ENCODE measurements around the gene TECPR2.

The TECPR2 gene

DNA sequence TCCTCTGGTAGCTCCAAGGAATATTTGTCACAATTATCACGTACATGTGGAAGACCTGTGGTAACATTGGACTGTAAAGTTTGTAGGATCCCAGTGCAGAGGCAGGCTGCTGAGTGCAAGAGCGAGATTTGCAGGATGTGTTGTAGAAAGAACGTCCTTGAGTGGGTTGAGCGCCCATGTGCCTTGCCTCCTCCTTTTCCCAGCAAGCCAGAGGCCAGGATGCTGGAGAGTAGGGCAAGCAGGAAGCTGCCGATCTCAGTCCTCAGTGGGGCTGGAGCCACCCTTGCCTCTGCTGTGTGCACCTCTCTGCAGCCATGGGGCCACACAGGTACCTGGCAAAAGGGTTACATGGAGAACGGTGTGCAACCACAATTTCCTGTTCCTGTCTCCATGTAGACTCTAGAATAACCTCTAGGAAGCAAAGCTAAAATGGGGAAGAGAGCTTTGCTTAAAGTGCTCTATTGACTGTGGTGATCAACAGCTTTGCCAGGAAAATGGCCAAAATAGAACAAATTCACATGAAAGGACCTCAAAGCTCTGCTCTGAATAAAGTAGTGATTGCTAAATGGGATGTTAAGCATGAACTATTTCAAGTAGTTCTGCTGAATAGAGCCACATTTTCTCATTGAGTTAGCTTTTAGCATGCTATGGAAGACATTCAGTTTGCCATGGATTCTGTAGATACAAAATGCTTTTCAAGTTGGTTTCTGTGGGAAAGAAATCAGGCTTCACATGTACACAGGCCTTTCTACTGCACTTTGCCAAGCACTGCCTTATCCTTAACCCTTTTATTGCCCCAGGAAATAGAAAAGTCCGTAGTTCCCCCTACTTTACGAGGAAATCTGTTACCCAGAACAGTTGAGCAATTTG lies 109.4 kb downstream of the TECPR2 start:
- Histone ChIP-seq H3K9ac (ENCODE audit: low read length) (no peak overlapping the region), H3K4me1 (ENCODE audit: control insufficient read depth, insufficient read depth, low read length) (no peaks in the 10 kb centered on the region), H3K4me3 (ENCODE audit: low read depth, low read length) (no peak overlapping the region), H3K27me3 (ENCODE audit: control insufficient read depth, insufficient read depth, low read length) (no peaks in the 10 kb centered on the region), H3K36me3 (ENCODE audit: control insufficient read depth, insufficient read depth, low read length) (peaks cover 6% of the 10 kb centered on the region; the same call in 1 of the 2 replicates), H3K27ac (ENCODE audit: low read depth, low read length) (peak overlapping the region; percentile 26; the same call in 1 of the 2 replicates), H3K9me3 (ENCODE audit: control insufficient read depth, insufficient read depth, low read depth, low read length) (no peaks in the 10 kb centered on the region)

DNA sequence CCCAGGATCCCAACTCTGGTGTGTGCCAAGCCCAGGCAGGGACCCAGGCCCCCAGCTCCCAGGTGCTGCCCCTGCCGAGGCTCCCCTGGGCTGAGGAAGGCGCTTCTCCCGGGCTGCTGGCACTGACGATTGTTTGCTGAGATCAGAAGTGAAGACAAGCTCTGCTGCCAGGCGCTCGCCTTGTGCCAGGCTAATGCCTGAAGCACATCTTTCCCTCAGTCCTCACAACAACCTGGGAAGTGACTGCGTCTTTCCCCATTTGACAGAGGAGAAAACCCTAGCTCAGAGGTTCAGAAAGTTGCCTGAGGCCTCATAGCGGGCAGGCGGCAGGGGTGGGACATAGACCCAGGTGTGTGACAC lies 110.0 kb downstream of the TECPR2 start:
- Histone ChIP-seq H3K36me3 (ENCODE audit: control insufficient read depth, insufficient read depth, low read length) (peaks cover 6% of the 10 kb centered on the region; the same call in 1 of the 2 replicates), H3K9ac (ENCODE audit: low read length) (no peak overlapping the region), H3K27ac (ENCODE audit: low read depth, low read length) (peak overlapping the region; percentile 26; the same call in 1 of the 2 replicates), H3K4me1 (ENCODE audit: control insufficient read depth, insufficient read depth, low read length) (no peaks in the 10 kb centered on the region), H3K27me3 (ENCODE audit: control insufficient read depth, insufficient read depth, low read length) (no peaks in the 10 kb centered on the region), H3K4me3 (ENCODE audit: low read depth, low read length) (no peak overlapping the region), H3K9me3 (ENCODE audit: control insufficient read depth, insufficient read depth, low read depth, low read length) (no peaks in the 10 kb centered on the region)

- no peak overlapping the region for H3K4me3 ChIP-seq (ENCODE audit: low read depth, low read length)
- H3K9me3 ChIP-seq (ENCODE audit: control insufficient read depth, insufficient read depth, low read depth, low read length), result no peaks in the 10 kb centered on the region
- H3K27ac ChIP-seq (ENCODE audit: low read depth, low read length), result no peak overlapping the region
Measured at GRCh38 chr14:102473559-102473958, 110.8 kb downstream of the TECPR2 start.

DNA sequence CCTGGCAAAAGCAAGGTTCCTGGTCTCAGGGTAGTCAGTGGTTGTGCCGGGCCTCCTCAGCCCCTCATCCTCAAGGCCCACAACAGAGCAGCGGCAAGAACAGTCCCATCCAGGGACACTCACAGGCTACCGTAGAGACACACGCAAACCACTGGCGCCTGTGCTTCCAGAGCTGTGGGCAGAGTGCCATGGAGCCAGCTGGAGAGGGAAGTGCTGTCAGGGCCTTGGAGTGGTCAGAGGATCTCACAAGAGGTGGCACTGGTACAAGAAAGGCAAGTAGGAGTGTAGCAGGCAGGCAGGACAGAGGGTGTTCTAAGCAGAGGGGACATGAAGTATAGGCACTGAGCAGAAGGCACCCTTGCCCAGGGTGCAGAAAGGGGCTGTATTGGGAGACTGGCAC lies 112.2 kb downstream of the TECPR2 start:
- no peak overlapping the region for H3K9ac ChIP-seq (ENCODE audit: low read length)
- no peak overlapping the region for H3K27ac ChIP-seq (ENCODE audit: low read depth, low read length)
- no peaks in the 10 kb centered on the region for H3K27me3 ChIP-seq (ENCODE audit: control insufficient read depth, insufficient read depth, low read length)
- H3K4me3 ChIP-seq (ENCODE audit: low read depth, low read length), result no peak overlapping the region
- peaks cover 6% of the 10 kb centered on the region; the same call in 1 of the 2 replicates for H3K36me3 ChIP-seq (ENCODE audit: control insufficient read depth, insufficient read depth, low read length)
- H3K9me3 ChIP-seq (ENCODE audit: control insufficient read depth, insufficient read depth, low read depth, low read length), result no peaks in the 10 kb centered on the region
- no peaks in the 10 kb centered on the region for H3K4me1 ChIP-seq (ENCODE audit: control insufficient read depth, insufficient read depth, low read length)

More at GRCh38 chr14:102473559-102473958, 110.8 kb downstream of the TECPR2 start:
- H3K27me3 ChIP-seq (ENCODE audit: control insufficient read depth, insufficient read depth, low read length), result no peaks in the 10 kb centered on the region
- H3K4me1 ChIP-seq (ENCODE audit: control insufficient read depth, insufficient read depth, low read length), result no peaks in the 10 kb centered on the region
- no peak overlapping the region for H3K9ac ChIP-seq (ENCODE audit: low read length)
- peaks cover 6% of the 10 kb centered on the region; the same call in 1 of the 2 replicates for H3K36me3 ChIP-seq (ENCODE audit: control insufficient read depth, insufficient read depth, low read length)

DNA sequence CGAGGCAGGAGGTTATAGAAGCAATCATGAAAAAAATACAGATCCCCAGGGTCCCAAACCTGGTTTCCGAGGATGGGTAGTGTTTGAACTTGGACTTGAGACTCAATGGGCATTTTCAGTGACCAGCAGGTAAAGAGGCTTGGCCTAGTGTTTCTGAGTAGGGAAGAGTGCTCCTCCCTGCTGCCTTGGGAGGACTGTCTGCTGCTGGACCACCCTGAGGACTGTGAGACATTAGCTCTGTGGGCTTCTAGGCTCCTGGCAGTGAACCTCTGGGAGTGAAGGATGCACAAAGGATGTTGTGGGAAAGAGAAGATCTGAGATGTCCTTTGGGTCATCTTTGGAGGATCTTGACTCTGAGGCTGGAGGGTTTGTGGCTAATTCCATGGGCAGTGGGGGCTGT lies 116.4 kb downstream of the TECPR2 start:
- no peaks in the 10 kb centered on the region for H3K9me3 ChIP-seq (ENCODE audit: control insufficient read depth, insufficient read depth, low read depth, low read length)
- H3K4me3 ChIP-seq (ENCODE audit: low read depth, low read length), result no peak overlapping the region
- no peak overlapping the region for H3K27ac ChIP-seq (ENCODE audit: low read depth, low read length)
- H3K4me1 ChIP-seq (ENCODE audit: control insufficient read depth, insufficient read depth, low read length), result no peaks in the 10 kb centered on the region
- H3K9ac ChIP-seq (ENCODE audit: low read length), result no peak overlapping the region
- no peaks in the 10 kb centered on the region for H3K27me3 ChIP-seq (ENCODE audit: control insufficient read depth, insufficient read depth, low read length)
- no peaks in the 10 kb centered on the region for H3K36me3 ChIP-seq (ENCODE audit: control insufficient read depth, insufficient read depth, low read length)

DNA sequence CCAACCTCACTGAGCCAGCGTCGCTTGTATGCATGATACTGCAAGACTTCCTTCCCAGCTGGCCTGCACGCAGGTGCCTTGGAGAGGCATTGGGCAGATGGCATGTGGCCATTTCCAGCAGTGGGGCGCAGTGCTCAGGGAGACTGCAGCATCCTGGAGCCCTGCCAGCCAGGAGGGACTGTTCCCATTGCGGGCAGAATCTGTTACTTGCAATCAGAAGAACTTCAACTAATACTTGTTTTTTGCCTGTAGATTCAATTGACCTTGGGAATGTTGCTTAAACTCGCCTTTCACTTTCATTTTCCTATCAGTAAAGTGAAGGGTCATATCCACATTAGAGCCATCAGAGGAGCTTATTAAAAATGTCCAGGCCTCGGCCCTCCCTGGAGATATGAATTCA lies 117.0 kb downstream of the TECPR2 start:
- Histone ChIP-seq H3K27me3 (ENCODE audit: control insufficient read depth, insufficient read depth, low read length) (no peaks in the 10 kb centered on the region), H3K27ac (ENCODE audit: low read depth, low read length) (no peak overlapping the region), H3K36me3 (ENCODE audit: control insufficient read depth, insufficient read depth, low read length) (no peaks in the 10 kb centered on the region), H3K4me3 (ENCODE audit: low read depth, low read length) (no peak overlapping the region), H3K9me3 (ENCODE audit: control insufficient read depth, insufficient read depth, low read depth, low read length) (no peaks in the 10 kb centered on the region), H3K9ac (ENCODE audit: low read length) (no peak overlapping the region), H3K4me1 (ENCODE audit: control insufficient read depth, insufficient read depth, low read length) (no peaks in the 10 kb centered on the region)

- no peaks in the 10 kb centered on the region for H3K4me1 ChIP-seq (ENCODE audit: control insufficient read depth, insufficient read depth, low read length)
- no peak overlapping the region for H3K4me3 ChIP-seq (ENCODE audit: low read depth, low read length)
- no peaks in the 10 kb centered on the region for H3K9me3 ChIP-seq (ENCODE audit: control insufficient read depth, insufficient read depth, low read depth, low read length)
- H3K9ac ChIP-seq (ENCODE audit: low read length), result no peak overlapping the region
- H3K27me3 ChIP-seq (ENCODE audit: control insufficient read depth, insufficient read depth, low read length), result no peaks in the 10 kb centered on the region
- no peak overlapping the region for H3K27ac ChIP-seq (ENCODE audit: low read depth, low read length)
- no peaks in the 10 kb centered on the region for H3K36me3 ChIP-seq (ENCODE audit: control insufficient read depth, insufficient read depth, low read length)
Measured at GRCh38 chr14:102481371-102481770, 118.6 kb downstream of the TECPR2 start.

DNA sequence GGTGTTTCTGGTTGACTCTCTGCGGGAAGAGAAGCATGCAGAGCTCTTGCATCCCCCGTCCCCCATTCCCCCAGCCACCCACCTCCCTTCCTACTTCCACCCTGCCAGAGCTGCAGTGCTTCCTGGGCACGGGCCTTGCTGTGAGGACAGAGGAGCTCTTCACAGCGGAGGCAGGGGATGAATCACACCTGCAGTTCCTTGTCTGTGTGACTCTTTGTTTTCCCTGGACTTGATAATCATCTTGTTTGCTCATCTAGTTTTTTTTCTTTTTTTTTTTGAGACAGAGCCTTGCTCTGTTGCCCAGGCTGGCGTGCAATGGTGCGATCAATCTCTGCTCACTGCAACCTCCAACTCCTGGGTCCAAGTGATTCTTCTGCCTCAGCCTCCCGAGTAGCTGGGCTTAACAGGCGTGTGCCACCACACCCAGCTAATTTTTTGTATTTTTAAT lies 119.1 kb downstream of the TECPR2 start:
- Histone ChIP-seq H3K9ac (ENCODE audit: low read length) (no peak overlapping the region), H3K36me3 (ENCODE audit: control insufficient read depth, insufficient read depth, low read length) (no peaks in the 10 kb centered on the region), H3K4me1 (ENCODE audit: control insufficient read depth, insufficient read depth, low read length) (no peaks in the 10 kb centered on the region), H3K9me3 (ENCODE audit: control insufficient read depth, insufficient read depth, low read depth, low read length) (no peaks in the 10 kb centered on the region), H3K27ac (ENCODE audit: low read depth, low read length) (no peak overlapping the region), H3K27me3 (ENCODE audit: control insufficient read depth, insufficient read depth, low read length) (no peaks in the 10 kb centered on the region), H3K4me3 (ENCODE audit: low read depth, low read length) (no peak overlapping the region)

GRCh38 chr14:102484316-102484715 lies 121.6 kb downstream of the TECPR2 start:
- no peaks in the 10 kb centered on the region for H3K4me1 ChIP-seq (ENCODE audit: control insufficient read depth, insufficient read depth, low read length)
- no peaks in the 10 kb centered on the region for H3K36me3 ChIP-seq (ENCODE audit: control insufficient read depth, insufficient read depth, low read length)
- H3K27me3 ChIP-seq (ENCODE audit: control insufficient read depth, insufficient read depth, low read length), result no peaks in the 10 kb centered on the region
- no peaks in the 10 kb centered on the region for H3K9me3 ChIP-seq (ENCODE audit: control insufficient read depth, insufficient read depth, low read depth, low read length)
- no peak overlapping the region for H3K9ac ChIP-seq (ENCODE audit: low read length)
- H3K27ac ChIP-seq (ENCODE audit: low read depth, low read length), result no peak overlapping the region
- H3K4me3 ChIP-seq (ENCODE audit: low read depth, low read length), result no peak overlapping the region

GRCh38 chr14:102485693-102486512 lies 123.2 kb downstream of the TECPR2 start:
- Histone ChIP-seq H3K4me1 (ENCODE audit: control insufficient read depth, insufficient read depth, low read length) (peaks cover 3% of the 10 kb centered on the region; the same call in 1 of the 2 replicates), H3K9me3 (ENCODE audit: control insufficient read depth, insufficient read depth, low read depth, low read length) (no peaks in the 10 kb centered on the region), H3K27ac (ENCODE audit: low read depth, low read length) (no peak overlapping the region), H3K9ac (ENCODE audit: low read length) (no peak overlapping the region), H3K36me3 (ENCODE audit: control insufficient read depth, insufficient read depth, low read length) (no peaks in the 10 kb centered on the region), H3K4me3 (ENCODE audit: low read depth, low read length) (no peak overlapping the region), H3K27me3 (ENCODE audit: control insufficient read depth, insufficient read depth, low read length) (no peaks in the 10 kb centered on the region)

Measured in HUES6 (cell line).